HepG2 (cell line): ENCODE measurements around the gene TOM1L1. TPM values are rescaled to one million over a fixed set of nuclear protein-coding genes. Genes with fewer than 3 reads are reported as not detected.

Source experiments
- ATAC-seq: fragments of 200-7000 bp; cut with Tn5 transposase; 3 replicates; pipeline ENCODE4 v1.9.1; 2020; ENCODE audit warnings: mild to moderate bottlenecking, moderate library complexity
- BruUV-seq: library from RNA; stranded (reverse); fragments of 400-500 nt; replicated peaks from 2 replicates; lab custom pipeline; 2021; lab: Mats Ljungman, UMichigan
- CTCF ChIA-PET: fragments of 300-600 bp; formaldehyde crosslinking; extraction: SDS; loops from one replicate; lab custom pipeline; 2021; ENCODE audit warnings: low total read pairs, inconsistent platforms, low intra/inter-chr PET ratio; lab: Yijun Ruan, JAX
- POLR2A ChIA-PET: fragments of 350-600 bp; sonication (Branson Sonifier 250); formaldehyde crosslinking; loops from one replicate; lab custom pipeline; 2020; ENCODE audit warnings: antibody characterized with exemption, inconsistent platforms; lab: Yijun Ruan, JAX
- DNase-seq: peaks from one replicate; pipeline ENCODE4 v3.0.0-alpha.2; 2015; ENCODE audit warnings: low spot score
- FAIRE-seq: peaks from 3 replicates; lab custom pipeline; 2011; peaks lifted over from hg19 to GRCh38; lab: Jason Lieb, UNC
- H2AFZ ChIP-seq: one replicate; pipeline ENCODE4 v1.6.1; 2011; ENCODE audit warnings: low read length, inconsistent platforms
- H3K27ac ChIP-seq: fragments of 300-600 bp; 3 replicates; pipeline ENCODE4 v1.8.0; 2011; ENCODE audit warnings: mixed run types, mild to moderate bottlenecking, mixed read lengths, low read length, inconsistent platforms; ENCODE audit not compliant: insufficient read depth; ENCODE audit errors: extremely low read length
- H3K27me3 ChIP-seq, 2 experiments: fragments of 200-600 bp in 1 of 2; 2 replicates in 1 of 2; 3 replicates in 1 of 2; pipeline versions ENCODE4 v1.6.0 to v1.8.0; 2011; ENCODE audit warnings: low read length in 2 of 2, mild to moderate bottlenecking in 2 of 2, moderate library complexity in 2 of 2, inconsistent platforms in 1 of 2; ENCODE audit not compliant: insufficient read depth in 2 of 2, control insufficient read depth in 1 of 2
- H3K36me3 ChIP-seq, 2 experiments: fragments of 200-600 bp in 1 of 2; replicated peaks in 1 of 2; 2 replicates in 1 of 2; 3 replicates in 1 of 2; pipeline versions ENCODE4 v1.5.1 to v1.8.0; 2011; ENCODE audit warnings: low read length in 2 of 2, inconsistent platforms in 1 of 2; ENCODE audit not compliant: insufficient read depth in 2 of 2, control insufficient read depth in 1 of 2
- H3K4me1 ChIP-seq: 2 replicates; pipeline ENCODE4 v1.5.1; 2012; ENCODE audit warnings: low read length, inconsistent platforms; ENCODE audit not compliant: insufficient read depth
- H3K4me2 ChIP-seq: 2 replicates; pipeline ENCODE4 v1.6.0; 2011; ENCODE audit warnings: low read depth, low read length, inconsistent platforms
- H3K4me3 ChIP-seq, 3 experiments: fragments of 200-600 bp in 1 of 3; sonication (generic), shearing (Covaris generic) in 1 of 3; replicated peaks in 1 of 3; 2 replicates each; pipeline ENCODE4 v1.5.1; 2011 to 2016; ENCODE audit warnings: low read length in 3 of 3, inconsistent platforms in 2 of 3, low read depth in 2 of 3, mild to moderate bottlenecking in 2 of 3, control low read depth in 1 of 3, mixed read lengths in 1 of 3; ENCODE audit not compliant: insufficient read depth in 1 of 3
- H3K79me2 ChIP-seq: one replicate; pipeline ENCODE4 v1.6.1; 2011; ENCODE audit warnings: low read length, inconsistent platforms; ENCODE audit not compliant: insufficient read depth
- H3K9ac ChIP-seq: 2 replicates; pipeline ENCODE4 v1.6.0; 2011; ENCODE audit warnings: mild to moderate bottlenecking, low read depth, low read length, inconsistent platforms; ENCODE audit not compliant: insufficient read depth
- H3K9me3 ChIP-seq: 2 replicates; pipeline ENCODE4 v1.5.1; 2012; ENCODE audit warnings: mild to moderate bottlenecking, low read length
- H4K20me1 ChIP-seq: 2 replicates; pipeline ENCODE4 v1.6.0; 2011; ENCODE audit warnings: inconsistent platforms, mild to moderate bottlenecking, low read length, moderate library complexity; ENCODE audit not compliant: insufficient read depth
- E2F1 ChIP-seq: sonication (generic); formaldehyde crosslinking; IDR thresholded peaks from 2 replicates; pipeline ENCODE4 v1.5.0; 2020; ENCODE audit warnings: missing genetic modification reagents
- FOXJ3 ChIP-seq: sonication (generic); formaldehyde crosslinking; IDR thresholded peaks from 2 replicates; pipeline ENCODE4 v1.4.0; 2020; ENCODE audit warnings: missing genetic modification reagents, mild to moderate bottlenecking, borderline replicate concordance
- FOXO1 ChIP-seq: sonication (generic); formaldehyde crosslinking; IDR thresholded peaks from 2 replicates; pipeline ENCODE4 v1.4.0; 2020; ENCODE audit warnings: missing genetic modification reagents
- GABPB1 ChIP-seq: IDR thresholded peaks from 2 replicates; pipeline ENCODE4 v1.6.1; 2016; ENCODE audit warnings: mild to moderate bottlenecking, missing genetic modification reagents, moderate library complexity, missing compliant biosample characterization
- GATAD2A ChIP-seq: IDR thresholded peaks from 2 replicates; pipeline ENCODE4 v1.6.1; 2016
- IKZF1 ChIP-seq: fragments of 450-650 bp; IDR thresholded peaks from 2 replicates; pipeline ENCODE4 v1.7.1; 2016
- ISX ChIP-seq: sonication (generic); formaldehyde crosslinking; conservative IDR thresholded peaks from 2 replicates; pipeline ENCODE4 v1.5.0; 2020; ENCODE audit warnings: missing genetic modification reagents
- SOX13 ChIP-seq, 3 experiments: fragments of 450-650 bp in 1 of 3; sonication (generic) in 1 of 3; formaldehyde crosslinking in 1 of 3; IDR thresholded peaks in 2 of 3; conservative IDR thresholded peaks in 1 of 3; 2 replicates each; pipeline versions ENCODE4 v1.5.0 to v1.6.1; 2016 to 2020; ENCODE audit warnings: antibody characterized with exemption in 1 of 3, mild to moderate bottlenecking in 1 of 3, missing compliant biosample characterization in 1 of 3, missing genetic modification reagents in 1 of 3, moderate library complexity in 1 of 3
- ZBTB49 ChIP-seq: sonication (generic); formaldehyde crosslinking; IDR thresholded peaks from 2 replicates; pipeline ENCODE4 v1.4.0; 2020; ENCODE audit warnings: missing genetic modification reagents, borderline replicate concordance
- ZNF160 ChIP-seq: sonication (generic); formaldehyde crosslinking; IDR thresholded peaks from 2 replicates; pipeline ENCODE4 v1.8.0; 2022; ENCODE audit warnings: mild to moderate bottlenecking, inconsistent platforms, missing genetic modification reagents
- ZNF350 ChIP-seq: sonication (generic); formaldehyde crosslinking; IDR thresholded peaks from 2 replicates; pipeline ENCODE4 v1.4.0; 2020; ENCODE audit warnings: mild to moderate bottlenecking, low read depth, missing genetic modification reagents, borderline replicate concordance
- ZNF484 ChIP-seq: sonication (generic); formaldehyde crosslinking; IDR thresholded peaks from 2 replicates; pipeline ENCODE4 v1.5.1; 2020; ENCODE audit warnings: mild to moderate bottlenecking, low read depth, missing genetic modification reagents, borderline replicate concordance
- ZNF567 ChIP-seq: sonication (generic); formaldehyde crosslinking; IDR thresholded peaks from 2 replicates; pipeline ENCODE4 v1.8.1; 2023; ENCODE audit warnings: mild to moderate bottlenecking, missing genetic modification reagents, borderline replicate concordance
- ZNF615 ChIP-seq: sonication (generic); formaldehyde crosslinking; IDR thresholded peaks from 2 replicates; pipeline ENCODE4 v1.5.0; 2020; ENCODE audit warnings: mild to moderate bottlenecking, missing genetic modification reagents, borderline replicate concordance
- ZNF841 ChIP-seq: sonication (generic); formaldehyde crosslinking; IDR thresholded peaks from 2 replicates; pipeline ENCODE4 v1.8.1; 2023; ENCODE audit warnings: missing genetic modification reagents, borderline replicate concordance
- WGBS: methylation state at CpG from one replicate; pipeline ENCODE4 v1.1.6; 2017; ENCODE audit warnings: low lambda C conversion rate; 5-methylcytosine and 5-hydroxymethylcytosine counted together
- in situ Hi-C: cut with HindIII; loops from 2 replicates; pipeline ENCODE4 v1.10.0; 2017; ENCODE audit warnings: low pct_unique_long_range_greater_than_20kb; ENCODE audit not compliant: extremely low pct_ligation_motif_present
- intact Hi-C: fragments of 100-400 bp; cut with micrococcal nuclease; formaldehyde crosslinking; loops from one replicate; pipeline ENCODE4 v1.10.0; 2022; ENCODE audit not compliant: unreplicated experiment
- polyA plus RNA-seq, 8 experiments: library from polyadenylated mRNA; depleted of rRNA in 3 of 8; stranded (reverse) in 7 of 8; unstranded in 1 of 8; fragments of >200 nt; fragmentation: Illumina TruSeq in 4 of 8; extraction: Trizol in 4 of 8; gene quantifications; 2 replicates each; pipeline versions ENCODE4 v1.2.1 to v1.2.3, GENCODE V29; 2011 to 2016; ENCODE audit warnings: low read depth in 4 of 8, missing spikeins in 1 of 8, mixed read lengths in 1 of 8; ENCODE audit not compliant: insufficient read depth in 1 of 8
- total RNA-seq, 5 experiments: library from RNA; depleted of rRNA; stranded (reverse); fragments of >200 nt; fragmentation: Illumina TruSeq; extraction: Trizol; gene quantifications; 2 replicates each; pipeline ENCODE4 v1.2.3, GENCODE V29; 2016; ENCODE audit warnings: low read depth in 1 of 5

Gene TOM1L1
- total and polyA plus RNA-seq, 2 of the 13 experiments (the other 11 are each of a cell fraction or from before 2014, with no cell fraction given), result 45.3 to 51.3 TPM

- TF ChIP-seq ZNF615 (CRISPR knock-in tag) (0 out of 2 replicates have a peak, but pooled peaks have one; percentile 4), ZNF841 (CRISPR knock-in tag) (no peak), FOXJ3 (no peak)
These were observed 674 bp downstream of the TOM1L1 start (continued) for GRCh38 chr17:54901230-54901822.

- Histone ChIP-seq H3K36me3 (peaks cover 7 to 12% of the 10 kb centered on the region in 2 experiments; a peak in 4 of 5 replicates), H3K27ac (no peak overlapping the region), H3K4me3 (peak overlapping the region in 2 of 3 experiments; percentile 68 to 91; a peak in 3 of 6 replicates), H4K20me1 (peaks cover 5% of the 10 kb centered on the region; the same call in 1 of the 2 replicates), H3K4me2 (no peak overlapping the region; the same call in 1 of the 2 replicates), H3K9ac (no peak overlapping the region), H3K9me3 (no peaks in the 10 kb centered on the region), H3K79me2 (peaks cover 28% of the 10 kb centered on the region), H2AFZ (no peak overlapping the region), H3K4me1 (peaks cover 12% of the 10 kb centered on the region), H3K27me3 (no peaks in the 10 kb centered on the region; a peak in 1 of 5 replicates)
- 91% methylated on average over 9 of the region's 9 CpGs for WGBS
- DNase-seq (no peak), ATAC-seq (no peak), FAIRE-seq (no peak)
- intact Hi-C loops, result loop anchor here (2.0 to 10.0 kb wide), 2 partner anchors 453 to 977 kb away; no protein-coding TSS in a partner anchor
- BruUV-seq, result no TSS peak
- in situ Hi-C loops, result no loop called here
- POLR2A ChIA-PET, result interaction anchor here (1.0 kb wide), 1 partner anchor 11 kb away, joined by 3 read pairs; no protein-coding TSS in a partner anchor
- CTCF ChIA-PET, result no interaction called here
- TF ChIP-seq GATAD2A (CRISPR knock-in tag) (no peak), GABPB1 (CRISPR knock-in tag) (no peak), FOXO1 (no peak), ZNF484 (CRISPR knock-in tag) (no peak), IKZF1 (no peak), ISX (CRISPR knock-in tag) (no peak), ZNF350 (CRISPR knock-in tag) (no peak), SOX13 (IDR thresholded peaks at IDR 0.05) (no peak), SOX13 (CRISPR knock-in tag; conservative IDR thresholded peaks at IDR 0.05 in 1 of 2, IDR thresholded peaks at IDR 0.05 in 1 of 2) (no peak), ZNF567 (CRISPR knock-in tag) (no peak), E2F1 (CRISPR knock-in tag) (no peak), ZBTB49 (CRISPR knock-in tag) (no peak), ZNF160 (CRISPR knock-in tag) (no peak)
These were observed 1.4 kb downstream of the TOM1L1 start for GRCh38 chr17:54902017-54902416.
